ENCODE measurements around the gene GAST.

Gene GAST

DNA sequence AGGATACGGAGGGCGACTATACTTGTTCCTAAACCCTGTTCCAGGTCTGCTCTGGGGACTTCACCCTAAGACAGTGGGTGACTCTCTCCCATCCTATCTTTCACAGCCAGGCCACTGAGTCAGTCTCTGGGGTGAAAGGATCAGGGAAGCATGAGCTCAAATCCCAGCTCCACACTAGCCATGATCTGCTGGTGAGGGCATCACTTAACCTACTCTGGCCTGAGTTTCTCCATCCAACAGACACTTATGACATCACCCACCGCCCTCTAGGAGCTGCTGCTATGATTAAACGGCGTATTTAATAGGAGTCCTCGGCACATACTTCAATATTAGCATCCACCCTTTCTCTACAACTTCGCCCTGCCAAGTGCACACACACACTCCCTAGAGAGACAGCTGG lies 10.1 kb downstream of the GAST start:
- ATAC-seq (no peak), DNase-seq (ENCODE audit: low spot score in 2 of 2) (no peak)
- no peak overlapping the region for H3K4me3 Mint-ChIP-seq
- H3K36me3 Mint-ChIP-seq: no peaks in the 10 kb centered on the region
- H3K4me1 Mint-ChIP-seq: no peaks in the 10 kb centered on the region
- H3K27ac Mint-ChIP-seq: peak overlapping the region; percentile 37
- no peaks in the 10 kb centered on the region for H3K9me3 Mint-ChIP-seq

DNA sequence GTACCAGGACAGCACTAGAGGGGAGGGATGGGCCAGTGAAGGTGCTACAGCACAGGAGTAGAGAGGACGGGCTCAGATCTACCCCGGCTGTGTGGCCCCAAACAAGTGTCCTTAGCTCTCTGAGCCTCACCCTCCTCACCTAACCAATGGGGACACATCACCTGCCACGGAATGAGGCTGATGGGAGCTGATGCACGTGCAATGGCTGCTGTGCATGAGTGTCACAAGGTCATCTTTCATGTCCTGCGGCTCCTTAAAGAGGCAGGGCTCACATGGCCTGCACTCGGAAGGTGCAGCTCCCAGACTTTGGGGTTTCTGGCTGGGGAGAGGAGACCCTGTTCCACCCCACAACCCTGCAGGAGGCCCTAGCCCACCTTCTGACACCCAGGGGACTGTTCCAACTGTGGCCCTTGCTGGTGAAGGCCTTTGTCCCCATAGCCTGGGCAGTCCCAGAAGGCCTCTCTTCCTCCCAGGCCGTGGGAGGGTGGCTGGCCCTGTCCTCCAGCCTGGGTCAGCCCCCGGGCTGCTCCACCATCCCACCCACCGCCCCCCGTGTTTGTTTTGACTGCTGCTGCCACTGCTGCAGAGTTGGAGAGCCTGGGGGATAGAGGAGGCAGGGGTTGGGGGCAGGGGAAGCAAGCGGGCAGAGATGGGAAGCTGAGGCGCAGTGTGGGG lies 11.8 kb downstream of the GAST start:
- Mint-ChIP-seq H3K4me3 (no peak overlapping the region), H3K9me3 (no peaks in the 10 kb centered on the region), H3K27ac (peak overlapping the region; percentile 37), H3K4me1 (no peaks in the 10 kb centered on the region), H3K36me3 (no peaks in the 10 kb centered on the region)
- DNase-seq (ENCODE audit: low spot score in 2 of 2) (no peak), ATAC-seq (no peak)

DNA sequence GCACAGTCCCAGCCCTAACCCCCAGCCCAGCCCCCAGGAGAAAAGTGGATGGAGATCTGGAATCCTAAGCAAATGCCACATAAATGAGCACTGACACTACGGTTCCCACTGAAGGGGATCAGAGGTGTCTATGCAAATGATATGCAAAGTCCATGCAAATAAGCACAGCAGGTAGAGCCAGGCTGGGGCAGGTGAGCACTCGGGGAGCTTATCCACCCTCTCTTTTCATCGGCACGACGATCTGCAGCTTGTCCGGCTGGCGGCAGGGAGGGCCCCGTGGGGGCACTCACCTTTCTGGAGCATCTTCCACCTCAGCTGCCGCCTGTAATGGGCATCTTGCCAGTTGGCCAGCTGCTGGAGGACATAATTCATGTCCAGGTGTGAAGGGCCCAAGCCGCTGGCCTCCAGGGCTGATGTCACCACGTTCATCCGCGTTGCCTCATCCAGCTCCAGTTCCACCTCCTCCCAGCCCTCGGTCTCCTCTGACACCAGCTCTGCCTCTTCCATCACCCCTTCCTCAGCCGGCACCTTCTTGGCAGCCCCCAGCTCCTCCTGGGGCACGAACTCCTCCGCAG lies 12.4 kb downstream of the GAST start:
- H3K4me1 Mint-ChIP-seq: no peaks in the 10 kb centered on the region
- ATAC-seq: no peak
- H3K27ac Mint-ChIP-seq: no peak overlapping the region
- H3K9me3 Mint-ChIP-seq: no peaks in the 10 kb centered on the region
- no peak for DNase-seq (ENCODE audit: low spot score in 2 of 2)
- H3K36me3 Mint-ChIP-seq: no peaks in the 10 kb centered on the region
- no peak overlapping the region for H3K4me3 Mint-ChIP-seq

DNA sequence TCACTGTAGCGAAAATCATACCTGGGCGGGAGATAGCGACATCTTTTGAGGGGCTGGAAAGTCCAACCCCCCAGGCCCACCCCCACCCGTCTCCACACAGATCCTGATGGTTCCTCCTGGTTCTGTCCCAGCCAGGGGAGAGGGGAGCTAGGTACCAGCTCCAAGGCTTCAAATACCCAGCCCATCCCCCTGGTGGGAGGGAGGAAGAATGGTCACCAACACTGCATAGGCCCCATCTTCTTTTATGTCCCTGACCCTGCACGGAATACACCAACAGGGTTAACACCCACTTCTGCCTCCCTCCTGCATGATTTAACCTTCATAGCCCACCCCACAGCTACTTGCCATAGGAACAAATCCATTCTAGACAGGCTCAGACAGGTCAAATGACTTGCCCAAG lies 13.0 kb downstream of the GAST start:
- DNase-seq (ENCODE audit: low spot score in 2 of 2) (no peak), ATAC-seq (no peak)
- Mint-ChIP-seq H3K9me3 (no peaks in the 10 kb centered on the region), H3K36me3 (no peaks in the 10 kb centered on the region), H3K27ac (no peak overlapping the region), H3K4me3 (no peak overlapping the region), H3K4me1 (no peaks in the 10 kb centered on the region)

DNA sequence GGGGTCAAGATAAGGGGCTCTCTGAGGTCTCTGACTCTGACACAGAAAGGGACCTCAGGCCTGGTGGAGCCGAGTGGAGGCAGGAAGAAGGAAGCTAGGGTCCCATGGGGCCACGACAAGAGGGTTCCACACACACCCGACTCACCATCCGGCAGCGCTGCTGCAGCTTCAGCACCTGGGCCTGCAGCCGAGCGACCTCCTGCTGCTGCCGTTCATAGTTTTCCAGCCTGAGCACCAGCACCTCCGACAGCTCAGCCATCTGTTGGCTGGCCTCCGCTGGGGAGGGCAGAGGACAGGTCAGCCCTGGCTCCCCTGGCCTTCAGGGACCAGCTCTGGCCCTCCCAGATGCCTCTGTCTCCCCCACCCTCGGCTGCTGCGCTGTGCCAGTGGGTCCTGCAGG lies 15.9 kb downstream of the GAST start:
- Mint-ChIP-seq H3K36me3 (no peaks in the 10 kb centered on the region), H3K9me3 (no peaks in the 10 kb centered on the region), H3K4me3 (no peak overlapping the region), H3K4me1 (no peaks in the 10 kb centered on the region), H3K27ac (peak overlapping the region; percentile 67)
- ATAC-seq (no peak), DNase-seq (ENCODE audit: low spot score in 2 of 2) (no peak)

DNA sequence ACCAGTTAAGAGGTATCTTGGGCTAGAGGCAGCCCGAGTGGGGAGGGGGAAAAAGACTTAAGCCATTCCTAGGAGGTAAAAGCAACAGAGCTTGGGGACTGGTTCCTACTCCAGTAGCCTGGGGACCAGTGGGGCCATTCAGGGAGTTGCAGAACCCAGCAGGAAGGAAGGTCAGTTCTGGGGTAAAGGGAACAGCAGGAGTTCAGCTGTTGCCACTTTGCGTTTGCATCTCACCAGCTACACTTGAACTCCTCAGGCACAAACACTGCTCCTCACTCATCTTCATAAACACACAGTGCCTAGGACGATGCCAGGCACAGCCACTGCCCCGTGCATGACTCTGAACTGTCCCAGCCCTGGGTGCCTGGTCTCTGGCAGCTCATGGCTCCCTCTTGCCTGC lies 18.3 kb downstream of the GAST start:
- Mint-ChIP-seq H3K36me3 (no peaks in the 10 kb centered on the region), H3K27ac (no peak overlapping the region), H3K4me1 (peaks cover 12% of the 10 kb centered on the region), H3K4me3 (no peak overlapping the region), H3K9me3 (no peaks in the 10 kb centered on the region)
- ATAC-seq: no peak
- no peak for DNase-seq (ENCODE audit: low spot score in 2 of 2)

DNA sequence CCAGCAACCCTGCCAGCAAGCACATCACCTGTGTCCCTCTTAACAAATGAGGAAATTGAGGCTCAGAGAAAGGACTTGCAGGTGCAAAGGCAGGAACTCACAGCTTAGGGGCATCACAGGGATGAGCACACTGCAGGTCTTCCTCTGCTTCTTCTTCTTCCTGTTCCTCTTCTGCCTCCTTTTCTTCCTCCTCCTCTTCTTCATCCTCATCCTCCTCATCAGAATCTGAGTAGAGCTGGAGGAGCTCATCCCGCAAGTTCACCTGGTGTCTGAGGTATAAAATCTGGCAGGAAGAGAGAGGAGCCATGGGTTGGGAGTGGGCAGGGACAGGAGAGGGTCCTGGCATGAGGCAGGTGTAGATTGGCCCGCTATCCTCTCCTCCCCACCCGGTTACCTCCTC lies 19.7 kb downstream of the GAST start:
- DNase-seq (ENCODE audit: low spot score in 2 of 2): no peak
- Mint-ChIP-seq H3K27ac (no peak overlapping the region), H3K9me3 (no peaks in the 10 kb centered on the region), H3K4me1 (peaks cover 12% of the 10 kb centered on the region), H3K4me3 (no peak overlapping the region), H3K36me3 (no peaks in the 10 kb centered on the region)
- peak; percentile 9 for ATAC-seq

DNA sequence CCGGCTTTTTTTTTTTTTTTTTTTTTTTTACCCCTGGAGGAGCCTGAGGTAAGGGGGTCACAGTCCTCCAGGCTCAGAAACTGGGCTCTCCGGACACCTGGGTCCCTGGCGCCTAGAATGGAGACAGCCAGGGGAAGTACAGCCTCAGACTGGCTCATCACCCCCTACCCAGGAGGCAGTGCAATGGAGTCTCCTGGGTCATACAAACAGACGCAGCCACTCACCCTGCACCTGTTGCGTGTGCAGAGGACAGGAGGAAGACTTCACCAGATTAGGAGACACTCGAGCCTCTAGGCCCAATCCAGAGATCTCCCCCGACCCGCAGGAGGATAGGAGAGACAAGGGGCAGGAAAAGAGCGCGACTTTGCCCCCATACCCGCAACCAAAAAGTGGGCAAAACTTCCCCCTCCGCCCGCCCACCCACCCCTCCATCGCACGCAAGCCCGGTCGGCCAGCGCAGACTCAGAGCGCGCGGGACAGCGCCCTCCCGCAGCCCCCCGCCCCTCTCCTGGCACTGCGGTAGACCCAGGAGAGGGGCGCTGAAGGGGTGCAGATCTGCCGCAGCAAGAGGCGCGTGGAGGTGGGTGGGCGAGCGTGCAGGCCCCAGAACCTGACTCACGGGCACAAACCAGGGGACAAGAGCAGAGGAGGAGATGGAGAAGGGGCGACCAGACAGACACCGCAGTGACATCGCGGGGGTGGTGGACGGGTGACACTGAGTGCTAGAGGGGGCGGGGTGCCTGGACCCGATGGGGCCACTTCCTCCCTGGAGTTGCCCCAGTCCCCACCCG lies 21.4 kb downstream of the GAST start:
- H3K27ac Mint-ChIP-seq: no peak overlapping the region
- H3K4me3 Mint-ChIP-seq: peak overlapping the region; percentile 34
- ATAC-seq (no peak), DNase-seq (ENCODE audit: low spot score in 2 of 2) (no peak)
- H3K9me3 Mint-ChIP-seq: no peaks in the 10 kb centered on the region
- H3K4me1 Mint-ChIP-seq: peaks cover 15% of the 10 kb centered on the region
- H3K36me3 Mint-ChIP-seq: no peaks in the 10 kb centered on the region

DNA sequence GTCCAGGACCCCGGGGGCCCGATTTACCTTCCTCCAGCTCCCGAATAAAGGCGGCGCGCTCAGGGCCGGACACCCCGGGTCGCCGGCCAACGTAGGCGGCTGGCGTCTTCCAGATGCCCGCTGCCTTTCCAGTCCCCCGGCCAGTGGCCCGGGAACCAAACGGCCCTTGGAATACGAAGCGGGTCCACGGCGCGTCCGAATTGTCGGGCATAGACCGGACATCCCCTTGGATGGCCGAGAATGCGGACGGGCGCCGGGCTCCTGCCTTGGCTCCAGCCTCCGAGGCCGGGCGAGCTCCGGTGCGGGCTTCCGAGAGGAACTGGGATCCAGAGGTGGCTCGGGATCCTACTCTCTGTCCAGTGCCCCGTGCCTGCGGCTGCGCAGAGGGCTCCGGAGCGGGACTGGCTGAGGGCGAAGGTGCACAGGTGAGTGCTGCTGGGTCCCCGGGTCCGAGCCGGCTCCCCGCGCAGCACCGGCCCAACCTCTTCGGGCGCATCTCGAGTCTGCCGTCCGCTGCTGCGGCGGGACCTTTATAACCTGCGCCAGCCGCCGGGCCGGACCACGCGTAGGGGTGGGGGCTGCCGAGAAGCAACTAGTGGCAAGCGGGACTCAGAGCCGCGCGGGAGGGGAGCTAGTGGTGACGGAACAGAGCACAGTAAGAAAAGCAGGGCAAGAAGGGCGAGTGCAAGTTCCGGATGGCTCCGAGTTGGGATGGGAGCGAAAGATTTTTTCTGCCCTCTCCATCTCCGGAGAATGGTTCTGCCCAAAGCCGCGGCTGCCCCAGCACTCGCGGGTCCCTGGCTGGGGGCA lies 22.2 kb downstream of the GAST start, which contains the start of gene HAP1:
Gene HAP1, minus strand, starts transcription at position 505 of the 810 bp plus-strand sequence. Its CDS starts 9 bp downstream, at position 496.
- H3K9me3 Mint-ChIP-seq: no peaks in the 10 kb centered on the region
- peaks cover 15% of the 10 kb centered on the region for H3K4me1 Mint-ChIP-seq
- H3K27ac Mint-ChIP-seq: no peak within 1 kb of the TSS
- peak within 1 kb of the TSS; percentile 34 for H3K4me3 Mint-ChIP-seq
- ATAC-seq (peak; percentile 16), DNase-seq (ENCODE audit: low spot score in 2 of 2) (peak in 1 of 2 donors; percentile 52)
- no peaks in the 10 kb centered on the region for H3K36me3 Mint-ChIP-seq

DNA sequence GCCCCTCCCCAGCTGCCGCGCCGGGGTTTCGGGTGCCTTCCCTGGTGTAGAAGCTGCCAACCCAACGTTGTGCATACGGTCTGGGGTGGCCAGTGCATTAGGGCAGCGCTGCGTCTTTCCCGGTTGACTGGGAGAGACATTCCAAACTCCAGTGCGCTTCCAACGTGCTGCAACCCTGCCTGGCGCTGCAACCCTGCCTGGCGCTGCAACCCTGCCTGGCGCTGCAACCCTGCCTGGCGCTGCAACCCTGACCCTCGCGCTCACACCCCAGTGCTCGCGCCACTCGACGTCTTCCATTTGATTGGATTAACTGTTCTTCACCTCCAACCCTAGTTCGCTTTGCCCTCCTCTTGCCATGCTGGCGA lies 22.8 kb downstream of the GAST start:
- Mint-ChIP-seq H3K27ac (no peak overlapping the region), H3K4me3 (peak overlapping the region; percentile 34), H3K36me3 (no peaks in the 10 kb centered on the region), H3K4me1 (peaks cover 15% of the 10 kb centered on the region), H3K9me3 (no peaks in the 10 kb centered on the region)
- DNase-seq (ENCODE audit: low spot score in 2 of 2): no peak
- no peak for ATAC-seq

DNA sequence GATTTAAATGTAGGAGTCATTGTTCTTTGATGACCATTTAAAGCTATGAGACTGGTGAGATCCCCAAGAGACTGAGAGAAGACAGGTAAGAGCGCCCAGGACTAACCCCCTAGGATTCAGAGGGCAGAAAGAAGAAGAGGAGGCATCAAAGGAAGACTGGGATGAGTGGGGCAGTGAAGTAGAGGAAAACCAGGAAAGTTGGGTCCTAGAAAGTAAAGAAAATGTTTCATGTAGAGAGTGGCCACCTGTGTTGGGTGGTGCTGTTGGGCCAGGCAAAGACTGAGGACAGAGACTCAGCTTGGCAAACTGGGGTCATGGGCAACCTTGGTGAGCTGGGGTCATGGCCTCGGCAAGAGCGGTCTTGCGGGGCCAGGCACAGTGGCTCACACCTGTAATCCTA lies 23.6 kb downstream of the GAST start:
- H3K9me3 Mint-ChIP-seq: no peaks in the 10 kb centered on the region
- no peak for DNase-seq (ENCODE audit: low spot score in 2 of 2)
- H3K4me1 Mint-ChIP-seq: peaks cover 15% of the 10 kb centered on the region
- H3K4me3 Mint-ChIP-seq: no peak overlapping the region
- H3K27ac Mint-ChIP-seq: no peak overlapping the region
- H3K36me3 Mint-ChIP-seq: no peaks in the 10 kb centered on the region
- ATAC-seq: no peak

DNA sequence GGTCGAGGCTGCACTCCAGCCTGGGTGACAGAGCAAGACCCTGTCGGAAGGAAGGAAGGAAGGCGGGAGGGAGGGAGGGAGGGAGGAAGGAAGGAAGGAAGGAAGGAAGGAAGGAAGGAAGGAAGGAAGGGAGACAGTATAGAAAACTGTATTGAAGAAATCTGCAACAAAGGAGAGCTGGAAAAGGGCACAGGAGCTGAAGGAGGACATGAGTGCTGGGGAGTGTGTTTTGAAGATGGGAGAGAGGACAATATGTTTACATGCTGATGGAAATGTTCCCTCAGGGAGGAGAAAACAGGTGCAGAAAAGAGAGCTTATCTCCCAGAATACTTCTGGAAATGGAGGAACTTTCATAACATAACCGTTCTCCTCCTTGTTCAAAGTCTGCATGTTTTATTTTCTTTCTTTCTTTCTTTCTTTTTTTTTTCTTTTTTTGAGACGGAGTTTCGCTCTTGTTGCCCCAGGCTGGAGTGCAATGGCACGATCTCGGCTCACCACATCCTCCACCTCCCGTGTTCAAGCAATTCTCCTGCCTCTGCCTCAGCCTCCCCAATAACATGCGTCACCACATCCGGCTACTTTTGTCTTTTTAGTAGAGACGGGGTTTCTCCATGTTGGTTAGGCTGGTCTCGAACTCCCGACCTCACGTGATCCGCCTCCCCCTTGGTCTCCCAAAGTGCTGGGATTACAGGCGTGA lies 25.0 kb downstream of the GAST start:
- Mint-ChIP-seq H3K27ac (no peak overlapping the region), H3K9me3 (no peaks in the 10 kb centered on the region)
- no peak for DNase-seq (ENCODE audit: low spot score in 2 of 2)

DNA sequence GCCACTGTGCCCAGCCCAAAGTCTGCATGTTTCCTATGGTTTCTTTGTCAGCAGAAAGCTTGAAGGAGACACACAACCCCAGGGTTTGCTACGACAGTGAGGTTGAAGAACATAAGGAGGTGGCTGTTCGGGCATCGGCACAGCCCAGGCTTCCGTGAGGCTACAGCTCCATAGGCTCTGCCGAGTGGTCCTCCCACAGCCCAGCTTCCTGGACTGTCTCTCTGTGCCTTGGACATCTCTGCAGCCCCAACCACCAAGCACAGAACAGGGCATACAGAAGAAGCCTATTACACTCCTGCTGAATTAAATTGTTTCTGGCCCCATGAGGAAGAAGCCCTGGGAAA lies 25.5 kb downstream of the GAST start:
- H3K36me3 Mint-ChIP-seq: no peaks in the 10 kb centered on the region
- DNase-seq (ENCODE audit: low spot score in 2 of 2) (no peak), ATAC-seq (peak; percentile 19)
- peaks cover 15% of the 10 kb centered on the region for H3K4me1 Mint-ChIP-seq
- H3K4me3 Mint-ChIP-seq: peak overlapping the region; percentile 33
- H3K27ac Mint-ChIP-seq: no peak overlapping the region
- no peaks in the 10 kb centered on the region for H3K9me3 Mint-ChIP-seq

More for the DNA sequence above, 25.0 kb downstream of the GAST start:
- no peaks in the 10 kb centered on the region for H3K36me3 Mint-ChIP-seq
- no peak for ATAC-seq
- H3K4me1 Mint-ChIP-seq: peaks cover 15% of the 10 kb centered on the region
- peak overlapping the region; percentile 33 for H3K4me3 Mint-ChIP-seq

DNA sequence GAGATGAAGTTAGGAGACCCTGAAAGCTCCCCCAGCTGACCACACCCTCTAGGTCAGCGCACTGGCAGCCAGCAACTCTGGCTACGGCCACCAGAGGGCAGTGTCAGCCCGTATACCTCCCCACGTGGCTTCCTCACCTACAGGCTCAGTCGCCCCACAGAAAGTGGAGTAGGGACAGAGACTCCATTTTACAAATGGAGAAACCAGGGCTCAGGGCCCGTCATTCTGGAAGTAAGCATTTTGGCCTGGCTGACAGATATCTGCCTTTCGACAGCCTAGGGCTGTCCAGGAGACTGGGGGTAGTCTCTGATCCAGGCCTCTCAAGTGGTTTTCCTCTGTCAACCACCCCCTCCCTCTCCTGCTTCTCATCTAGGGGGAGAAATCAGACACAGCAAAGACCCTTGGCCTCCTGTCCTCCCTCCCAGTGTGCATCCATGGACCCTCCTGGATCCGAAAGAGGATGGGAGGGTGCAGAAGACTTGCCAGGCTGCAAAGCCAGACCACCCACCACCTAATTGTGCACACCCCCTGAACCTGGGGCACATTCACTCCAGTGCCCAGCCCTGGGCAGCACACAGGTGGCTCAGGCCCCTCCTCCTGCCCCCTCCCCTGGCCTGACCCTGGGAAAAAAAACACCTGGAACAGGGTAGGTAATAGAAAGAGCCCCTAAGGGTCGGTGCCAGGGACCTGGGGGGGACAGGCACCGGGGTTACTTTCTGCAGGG lies 26.1 kb downstream of the GAST start:
- Mint-ChIP-seq H3K36me3 (no peaks in the 10 kb centered on the region), H3K27ac (no peak overlapping the region), H3K4me1 (peaks cover 15% of the 10 kb centered on the region), H3K4me3 (peak overlapping the region; percentile 33), H3K9me3 (no peaks in the 10 kb centered on the region)
- ATAC-seq: peak; percentile 91
- DNase-seq (ENCODE audit: low spot score in 2 of 2): peak; percentile 77 to 90
